IPS DF 4.7 (cell line): ENCODE measurements around the gene OBSCN.

ENCODE experiments used
- DNase-seq: peaks from one replicate; pipeline ENCODE4 v3.0.0-alpha.2; 2013; ENCODE audit warnings: low spot score; ENCODE audit errors: extremely low read depth

OBSCN gene

DNA sequence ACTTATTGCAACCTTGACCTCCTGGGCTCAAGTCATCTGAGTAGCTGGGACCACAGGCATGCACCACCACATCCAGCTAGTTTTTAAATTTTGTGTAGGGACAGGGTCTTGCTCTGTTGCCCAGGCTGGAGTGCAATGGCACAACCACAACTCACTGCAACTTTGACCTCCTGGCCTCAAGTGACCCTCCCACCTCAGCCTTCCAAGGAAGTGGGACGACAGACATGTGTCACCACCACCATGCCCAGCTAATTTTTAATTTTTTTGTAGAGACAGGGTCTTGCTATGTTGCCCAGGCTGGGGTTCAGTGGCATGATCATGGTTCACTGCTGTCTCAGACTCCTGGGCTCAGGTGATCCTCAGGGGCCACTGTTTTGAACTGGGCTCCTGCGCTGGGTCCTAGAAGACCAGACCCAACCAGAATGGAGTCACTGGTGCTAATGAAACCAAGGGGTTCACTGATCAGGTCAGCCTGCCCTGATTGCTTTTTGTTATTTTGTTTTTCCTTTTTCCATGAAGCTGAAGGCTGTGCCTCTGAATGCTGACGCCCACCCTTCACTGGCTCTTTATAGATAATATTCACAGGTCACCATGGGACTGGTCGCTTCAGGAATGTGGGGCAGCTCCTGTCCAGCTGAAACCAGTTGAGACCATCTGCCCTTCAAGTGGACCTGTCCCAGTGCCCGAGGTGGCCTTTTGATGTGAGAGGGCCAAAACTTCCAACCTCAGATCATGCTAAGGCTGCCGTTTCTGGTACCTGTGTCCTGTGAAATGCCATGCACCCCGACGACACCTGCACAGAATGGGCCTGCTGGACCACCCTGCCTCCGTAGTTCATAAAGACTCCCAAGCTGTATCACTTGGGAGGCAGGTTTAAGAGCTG lies 203.9 kb downstream of the OBSCN start:
- DNase-seq, result no peak

DNA sequence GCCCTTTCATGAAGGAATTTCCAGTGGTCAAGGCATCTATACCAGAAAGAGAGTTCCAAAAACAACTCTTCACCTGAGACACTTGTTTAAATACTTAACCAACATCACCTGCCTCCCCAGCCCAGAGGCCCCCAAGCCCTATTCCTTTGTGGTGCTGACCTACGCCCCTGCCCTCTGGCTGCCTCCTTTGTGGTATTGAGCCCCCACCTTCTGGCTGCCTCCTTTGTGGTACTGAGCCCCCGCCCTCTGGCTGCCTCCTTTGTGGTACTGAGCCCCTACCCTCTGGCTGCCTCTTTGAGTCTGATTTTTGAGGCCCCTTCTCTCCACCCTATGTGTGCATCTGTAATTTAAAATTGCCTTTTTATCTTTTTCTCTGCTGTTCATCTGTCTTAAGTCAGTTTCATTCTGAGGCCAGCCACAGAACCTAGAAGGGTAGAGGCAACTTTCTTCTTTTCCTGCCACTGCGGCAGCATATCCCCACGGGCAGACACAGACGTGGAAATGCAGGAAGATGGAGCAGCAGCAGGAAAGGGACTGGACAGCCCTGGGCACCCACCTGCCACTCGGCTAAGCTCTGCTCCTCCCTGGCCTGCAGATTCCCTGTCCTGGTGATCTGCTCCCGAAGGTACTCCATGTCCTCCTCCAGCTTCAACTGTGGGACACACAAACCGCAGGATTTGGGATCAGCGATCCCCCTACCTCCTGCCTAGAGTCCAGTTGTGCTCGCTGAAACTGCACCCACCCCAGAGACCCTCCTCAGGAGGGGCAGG lies 205.6 kb downstream of the OBSCN start:
- no peak for DNase-seq

- no peak for DNase-seq
Observed at GRCh38 chr1:228414511-228415211, 206.8 kb downstream of the OBSCN start.

DNA sequence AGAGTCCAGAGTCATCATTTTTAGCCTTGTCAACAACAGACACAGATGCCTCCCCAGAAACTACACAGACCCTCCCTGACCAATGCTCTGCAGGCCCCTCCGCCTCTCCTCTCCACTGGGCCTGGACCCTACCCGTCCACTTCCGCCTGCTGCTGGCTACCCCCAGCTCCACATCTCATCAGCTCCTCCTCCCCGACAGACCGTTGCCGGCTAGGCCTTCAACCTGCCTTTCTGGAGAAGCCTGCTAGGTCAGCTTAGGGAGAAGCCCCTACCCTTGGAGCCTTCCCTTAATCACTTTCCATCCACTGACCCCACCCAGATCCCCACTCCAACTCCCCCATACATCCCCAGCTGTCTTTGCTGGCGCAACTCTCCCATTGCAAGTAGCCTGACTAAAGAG lies 207.4 kb downstream of the OBSCN start:
- DNase-seq, result no peak

- DNase-seq, result no peak
Observed at GRCh38 chr1:228415853-228416216, 208.0 kb downstream of the OBSCN start.

GRCh38 chr1:228416217-228416933 lies 208.5 kb downstream of the OBSCN start, which contains the start of gene TRIM17:
Gene TRIM17, minus strand, starts transcription at chr1:228416861. Its CDS starts 1,789 bp downstream, at chr1:228415072.
- no peak for DNase-seq

DNA sequence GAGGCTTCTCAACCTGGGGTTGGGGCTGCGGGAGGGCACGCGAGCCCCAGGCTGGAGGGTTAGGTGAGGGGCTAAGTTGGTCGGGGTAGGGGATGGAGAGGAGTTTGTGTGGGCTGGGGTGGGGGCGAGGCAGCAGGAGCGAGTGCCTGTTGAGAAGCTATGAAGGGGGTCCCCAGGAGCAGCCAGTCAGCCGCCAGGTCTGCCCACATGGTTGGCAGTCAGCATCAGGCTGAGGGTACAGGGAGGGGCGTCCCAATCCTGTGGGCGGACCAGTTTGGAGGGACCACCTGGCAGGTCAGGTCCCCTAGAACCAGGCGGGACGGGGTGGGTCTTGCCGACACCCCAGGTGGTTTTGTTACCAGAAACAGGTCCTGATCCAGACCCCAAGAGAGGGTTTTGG lies 209.2 kb downstream of the OBSCN start:
- DNase-seq, result no peak

DNA sequence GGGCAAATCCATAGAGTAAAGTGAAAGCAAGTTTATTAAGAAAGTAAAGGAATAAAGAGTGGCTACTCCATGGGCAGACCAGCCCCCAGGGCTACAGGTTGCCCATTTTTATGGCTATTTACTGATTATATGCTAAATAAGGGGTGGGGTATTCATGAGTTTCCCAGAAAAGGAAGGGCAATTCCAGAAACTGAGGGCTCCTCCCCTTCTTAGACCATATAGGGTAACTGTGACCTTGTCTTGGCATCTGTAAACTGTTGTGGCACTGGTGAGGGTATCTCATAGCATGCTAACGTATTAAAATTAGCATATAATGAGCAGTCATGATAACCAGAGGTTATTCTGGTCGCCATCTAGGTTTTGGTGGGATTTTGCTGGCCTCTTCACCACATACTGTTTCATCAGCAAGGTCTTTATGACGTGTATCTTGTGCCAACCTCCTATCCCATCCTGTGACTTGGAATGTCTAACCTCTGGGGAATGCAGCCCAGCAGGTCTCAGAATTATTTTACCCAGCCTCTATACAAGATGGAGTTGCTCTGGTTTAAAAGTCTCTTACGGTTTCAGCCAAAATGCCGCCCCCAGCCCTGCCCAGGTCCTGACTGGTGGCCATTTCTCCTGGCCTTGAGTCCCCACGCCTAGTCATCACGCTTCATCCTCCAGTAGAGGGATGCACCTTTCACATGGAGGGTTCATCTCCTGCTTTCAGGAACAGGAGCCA lies 209.8 kb downstream of the OBSCN start:
- no peak for DNase-seq

DNA sequence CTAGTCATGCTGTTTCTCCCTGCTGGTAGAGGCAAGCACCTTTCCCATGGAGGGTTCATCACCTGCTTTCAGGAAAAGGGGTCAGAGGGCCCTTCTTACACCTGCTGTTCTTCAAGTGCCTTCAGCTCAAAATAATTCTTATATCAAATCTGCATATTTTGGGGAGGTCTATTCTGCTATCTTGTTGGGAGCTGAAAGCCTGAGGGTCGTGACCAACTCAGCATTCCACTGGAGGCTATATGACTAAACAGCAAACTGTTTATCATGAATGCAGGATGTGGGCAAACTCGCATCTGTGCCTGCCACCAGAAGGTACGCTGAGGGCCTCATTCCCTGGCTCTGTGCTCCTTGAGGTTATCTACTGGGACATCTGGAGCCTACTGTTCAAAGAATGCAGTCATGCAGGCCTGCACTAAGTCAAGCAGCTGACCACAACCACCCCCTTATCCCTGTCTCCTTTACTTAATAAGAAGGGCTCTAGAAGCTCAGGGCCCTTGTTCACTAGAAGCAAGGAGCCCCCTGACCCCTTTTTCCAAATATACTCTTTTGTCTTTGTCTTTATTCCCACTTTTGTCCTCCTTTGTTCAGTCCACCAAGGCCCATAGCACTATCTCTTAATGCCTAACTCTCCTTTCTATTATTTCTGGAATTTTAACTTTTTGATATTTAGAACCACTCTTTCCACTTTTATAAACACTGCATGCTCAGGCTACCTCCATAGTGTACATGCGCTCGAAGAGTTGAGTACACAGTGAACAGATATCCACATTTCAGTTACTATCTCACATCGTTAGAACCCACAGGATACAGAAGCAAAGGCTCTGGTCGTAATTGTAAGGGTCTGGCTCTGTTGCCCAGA lies 213.4 kb downstream of the OBSCN start:
- DNase-seq, result no peak

- no peak for DNase-seq
Observed at GRCh38 chr1:228423404-228424053, 215.7 kb downstream of the OBSCN start.

DNA sequence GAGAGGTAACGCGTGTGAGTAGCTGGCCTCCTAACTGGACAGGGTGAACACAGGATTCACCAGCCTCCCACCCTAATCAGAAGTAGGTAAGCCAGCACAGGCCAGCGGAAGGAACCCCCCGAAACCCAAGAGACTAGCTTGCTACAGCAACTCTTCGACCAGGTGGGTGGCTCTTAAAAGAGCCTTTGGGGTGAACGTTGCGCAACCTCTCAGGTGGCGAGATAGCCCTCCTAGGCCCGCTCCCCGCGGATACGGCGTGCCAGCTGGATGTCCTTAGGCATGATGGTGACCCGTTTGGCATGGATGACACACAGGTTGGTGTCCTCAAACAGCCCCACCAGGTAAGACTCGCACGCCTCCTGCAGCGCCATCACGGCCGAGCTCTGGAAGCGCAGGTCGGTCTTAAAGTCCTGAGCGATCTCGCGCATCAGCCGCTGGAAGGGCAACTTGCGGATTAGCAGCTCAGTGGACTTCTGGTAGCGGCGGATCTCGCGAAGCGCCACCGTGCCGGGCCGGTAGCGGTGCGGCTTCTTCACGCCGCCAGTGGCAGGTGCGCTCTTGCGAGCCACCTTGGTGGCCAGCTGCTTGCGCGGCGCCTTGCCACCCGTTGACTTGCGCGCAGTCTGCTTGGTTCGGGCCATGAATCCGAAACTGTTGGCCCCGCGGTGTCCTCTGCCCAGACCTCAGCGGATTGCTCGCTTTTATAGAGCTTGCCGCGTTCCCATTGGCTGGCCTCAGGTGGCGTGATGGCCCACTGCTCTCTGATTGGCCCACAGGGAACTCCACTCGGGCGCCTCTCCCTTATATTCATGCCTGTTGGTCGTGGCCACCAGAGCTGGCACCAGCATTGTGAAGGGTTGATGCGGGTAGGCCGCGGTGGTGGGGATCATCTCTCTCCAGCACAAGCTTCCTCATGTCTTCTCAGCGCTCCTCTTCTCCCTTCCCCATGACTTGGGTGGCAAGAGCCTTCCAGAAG lies 217.1 kb downstream of the OBSCN start:
- DNase-seq, result no peak

DNA sequence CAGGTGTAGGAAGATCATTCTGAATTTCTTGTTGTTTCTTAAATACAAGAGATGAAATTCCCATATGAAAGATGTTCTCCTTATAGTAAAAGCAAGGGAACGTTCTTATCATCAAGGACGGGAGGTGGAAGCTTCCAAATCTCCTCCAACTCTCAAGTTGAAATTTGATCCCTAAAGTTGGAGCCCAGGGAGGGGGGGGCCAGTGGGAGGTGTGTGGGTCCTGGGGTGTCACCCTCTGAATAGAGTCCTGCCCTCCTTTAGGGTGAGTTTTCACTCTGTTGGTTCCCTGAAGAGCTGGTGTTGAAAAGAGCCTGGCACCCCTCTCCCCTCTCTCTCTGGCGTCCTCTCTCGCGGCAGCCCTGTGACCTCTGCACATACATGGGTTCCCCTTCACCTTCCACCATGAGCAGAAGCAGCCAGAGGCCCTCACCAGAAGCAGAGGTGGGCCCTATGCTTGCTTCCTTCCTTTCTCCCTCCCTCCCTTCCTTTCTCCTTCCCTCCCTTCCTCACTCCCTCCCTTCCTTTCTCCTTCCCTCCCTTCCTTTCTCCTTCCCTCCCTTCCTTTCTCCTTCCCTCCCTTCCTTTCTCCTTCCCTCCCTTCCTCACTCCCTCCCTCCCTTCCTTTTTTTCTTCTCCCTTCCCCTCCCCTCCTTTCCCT lies 218.8 kb downstream of the OBSCN start:
- no peak for DNase-seq

- DNase-seq, result no peak
Observed at GRCh38 chr1:228428412-228428811, 220.6 kb downstream of the OBSCN start.
